GM12891 (cell line): Measurements from ENCODE around the gene RTL1.

Source experiments
- POLR2A ChIP-seq: IDR thresholded peaks from 2 replicates; pipeline ENCODE4 v1.6.1; 2011; ENCODE audit warnings: low read depth, low read length, control low read depth
- POLR2AphosphoS5 ChIP-seq: IDR thresholded peaks from 2 replicates; pipeline ENCODE4 v1.6.1; 2011; ENCODE audit warnings: low read depth, low read length, control low read depth
- POU2F2 ChIP-seq: IDR thresholded peaks from 2 replicates; pipeline ENCODE4 v1.6.1; 2011; ENCODE audit warnings: low read depth, mild to moderate bottlenecking, control low read depth, low read length, moderate library complexity
- SPI1 ChIP-seq: IDR thresholded peaks from 2 replicates; pipeline ENCODE4 v1.6.1; 2011; ENCODE audit warnings: low read depth, low read length, control low read depth
- TAF1 ChIP-seq: IDR thresholded peaks from 2 replicates; pipeline ENCODE4 v1.6.1; 2011; ENCODE audit warnings: low read depth, low read length, control low read depth

DNA sequence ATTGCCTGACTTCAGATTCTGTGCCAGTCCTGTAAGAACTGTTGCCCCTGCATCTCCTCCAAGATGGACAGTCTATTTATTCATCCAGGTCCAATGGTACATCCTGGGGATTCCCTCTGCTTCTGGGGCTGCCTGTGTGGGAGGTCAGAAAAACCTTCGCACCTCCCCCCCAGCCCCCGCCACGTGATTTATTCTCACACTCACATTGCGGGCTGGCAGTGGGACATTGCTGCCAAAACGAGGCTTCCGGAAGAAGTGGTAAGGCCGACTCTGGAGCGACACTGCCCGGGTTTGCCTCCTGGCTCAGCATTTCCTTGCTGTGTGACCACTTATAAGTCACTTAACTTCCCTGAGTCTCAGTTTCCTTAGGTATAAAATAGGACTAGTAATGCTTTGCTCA lies 5.9 kb upstream of the RTL1 start:
- TF ChIP-seq POLR2A (no peak), TAF1 (no peak), SPI1 (no peak), POLR2AphosphoS5 (no peak), POU2F2 (no peak)
